HL-60/S4 (cell line): Measurements from ENCODE around the gene MYO9B.

Source experiments
- in situ Hi-C: fragments of 300-500 bp; cut with MboI; formaldehyde crosslinking; loops from 2 replicates; pipeline ENCODE4 v1.14.3; 2022; ENCODE audit warnings: low sequenced_read_pairs

Gene MYO9B, protein sequence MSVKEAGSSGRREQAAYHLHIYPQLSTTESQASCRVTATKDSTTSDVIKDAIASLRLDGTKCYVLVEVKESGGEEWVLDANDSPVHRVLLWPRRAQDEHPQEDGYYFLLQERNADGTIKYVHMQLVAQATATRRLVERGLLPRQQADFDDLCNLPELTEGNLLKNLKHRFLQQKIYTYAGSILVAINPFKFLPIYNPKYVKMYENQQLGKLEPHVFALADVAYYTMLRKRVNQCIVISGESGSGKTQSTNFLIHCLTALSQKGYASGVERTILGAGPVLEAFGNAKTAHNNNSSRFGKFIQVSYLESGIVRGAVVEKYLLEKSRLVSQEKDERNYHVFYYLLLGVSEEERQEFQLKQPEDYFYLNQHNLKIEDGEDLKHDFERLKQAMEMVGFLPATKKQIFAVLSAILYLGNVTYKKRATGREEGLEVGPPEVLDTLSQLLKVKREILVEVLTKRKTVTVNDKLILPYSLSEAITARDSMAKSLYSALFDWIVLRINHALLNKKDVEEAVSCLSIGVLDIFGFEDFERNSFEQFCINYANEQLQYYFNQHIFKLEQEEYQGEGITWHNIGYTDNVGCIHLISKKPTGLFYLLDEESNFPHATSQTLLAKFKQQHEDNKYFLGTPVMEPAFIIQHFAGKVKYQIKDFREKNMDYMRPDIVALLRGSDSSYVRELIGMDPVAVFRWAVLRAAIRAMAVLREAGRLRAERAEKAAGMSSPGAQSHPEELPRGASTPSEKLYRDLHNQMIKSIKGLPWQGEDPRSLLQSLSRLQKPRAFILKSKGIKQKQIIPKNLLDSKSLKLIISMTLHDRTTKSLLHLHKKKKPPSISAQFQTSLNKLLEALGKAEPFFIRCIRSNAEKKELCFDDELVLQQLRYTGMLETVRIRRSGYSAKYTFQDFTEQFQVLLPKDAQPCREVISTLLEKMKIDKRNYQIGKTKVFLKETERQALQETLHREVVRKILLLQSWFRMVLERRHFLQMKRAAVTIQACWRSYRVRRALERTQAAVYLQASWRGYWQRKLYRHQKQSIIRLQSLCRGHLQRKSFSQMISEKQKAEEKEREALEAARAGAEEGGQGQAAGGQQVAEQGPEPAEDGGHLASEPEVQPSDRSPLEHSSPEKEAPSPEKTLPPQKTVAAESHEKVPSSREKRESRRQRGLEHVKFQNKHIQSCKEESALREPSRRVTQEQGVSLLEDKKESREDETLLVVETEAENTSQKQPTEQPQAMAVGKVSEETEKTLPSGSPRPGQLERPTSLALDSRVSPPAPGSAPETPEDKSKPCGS (N-terminal part only)

DNA sequence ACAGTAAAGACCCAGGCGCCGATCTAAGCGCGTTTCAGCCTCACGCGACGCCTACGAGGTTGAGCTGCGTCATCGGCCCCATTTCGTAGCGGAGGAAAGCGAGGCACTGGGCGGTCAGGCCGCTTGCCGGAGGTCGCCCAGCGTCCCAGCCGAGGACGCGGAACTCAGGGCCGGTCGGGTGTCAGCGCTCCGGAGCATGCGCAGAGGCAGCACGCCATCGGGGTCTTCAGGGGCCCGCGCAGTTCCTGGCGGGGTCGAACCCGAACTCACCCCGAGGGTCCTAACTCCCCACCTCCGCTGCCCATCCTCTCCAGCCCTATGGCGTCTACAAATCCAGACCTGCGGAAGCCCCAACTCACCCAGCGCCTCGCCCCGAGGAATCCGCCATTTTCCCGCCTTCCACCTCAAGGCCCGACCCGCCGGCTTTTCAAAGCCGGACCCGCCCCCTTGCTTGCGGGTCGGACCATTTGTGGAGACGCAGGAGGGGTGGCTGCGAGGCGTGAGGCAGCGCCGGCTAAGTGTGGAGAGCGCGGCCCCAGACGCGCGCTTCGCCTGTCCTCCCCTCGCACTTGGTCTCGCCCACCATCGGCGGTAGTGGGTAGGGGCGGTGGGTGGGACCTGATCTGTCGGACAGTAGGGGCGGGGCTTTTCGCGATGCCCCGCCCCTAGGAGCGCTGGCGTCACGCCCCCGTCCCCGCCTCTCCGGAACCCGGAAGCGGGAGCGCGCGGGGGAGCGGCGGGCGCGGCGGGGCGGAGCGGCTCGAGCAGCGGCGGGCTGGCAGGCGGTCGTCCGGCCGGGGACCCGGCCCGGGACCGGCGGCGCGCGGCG lies at the start of gene MYO9B, which contains the start of gene HAUS8:
MYO9B (plus strand) TSS at position 743 of the 829 bp plus-strand sequence. CDS start 25,941 bp downstream, outside the sequence.
HAUS8 (minus strand) TSS at position 418 of the 829 bp plus-strand sequence; CDS start at position 388, 30 bp downstream.
- in situ Hi-C loops = no loop called here

- in situ Hi-C loops = no loop called here
Measured at GRCh38 chr19:17025991-17026658, 49.5 kb upstream of the MYO9B start.

GRCh38 chr19:17026706-17027534 lies 48.7 kb upstream of the MYO9B start, which contains the start of gene CPAMD8:
CPAMD8 (minus strand) TSS chr19:17026810; CDS start chr19:17026642, 168 bp downstream.
- in situ Hi-C loops = no loop called here

DNA sequence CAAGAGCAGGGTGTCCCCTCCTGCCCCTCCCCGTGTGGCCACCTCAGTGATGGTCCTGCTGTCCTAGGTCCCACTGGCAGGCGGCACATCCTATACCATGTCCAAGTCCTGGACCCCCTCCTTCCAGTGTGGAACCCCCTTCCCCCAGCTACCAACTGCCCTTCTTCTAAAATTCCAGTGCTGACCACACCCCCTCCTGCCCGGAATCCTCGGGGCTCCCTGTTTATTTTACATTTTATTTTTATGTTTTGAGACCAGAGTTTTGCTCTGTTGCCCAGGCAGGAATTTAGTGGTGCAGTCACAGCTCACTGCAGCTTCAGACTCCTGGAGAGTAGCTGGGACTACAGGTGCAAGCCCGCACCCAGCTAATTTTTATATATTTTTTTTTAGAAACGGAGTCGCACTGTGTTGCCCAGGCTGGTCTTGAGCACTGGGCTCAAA lies 48.0 kb upstream of the MYO9B start:
- in situ Hi-C loops = no loop called here

DNA sequence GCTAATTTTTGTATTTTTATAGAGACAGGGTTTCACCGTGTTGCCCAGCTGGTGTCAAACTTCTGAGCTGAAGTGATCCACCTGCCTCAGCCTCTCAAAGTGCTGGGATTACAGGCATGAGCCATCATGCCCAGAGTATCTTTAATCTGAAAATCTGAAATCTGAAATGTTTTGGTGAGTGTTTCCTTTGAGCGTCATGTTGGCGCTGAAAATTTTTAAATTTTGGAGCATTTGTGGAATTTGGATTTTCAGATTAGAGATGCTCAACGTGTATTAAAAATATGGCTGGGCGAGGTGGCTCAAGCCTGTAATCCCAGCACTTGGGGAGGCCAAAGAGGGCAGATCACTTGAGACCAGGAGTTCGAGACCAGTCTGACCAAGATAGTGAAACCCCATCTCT lies 43.8 kb upstream of the MYO9B start:
- in situ Hi-C loops = no loop called here

DNA sequence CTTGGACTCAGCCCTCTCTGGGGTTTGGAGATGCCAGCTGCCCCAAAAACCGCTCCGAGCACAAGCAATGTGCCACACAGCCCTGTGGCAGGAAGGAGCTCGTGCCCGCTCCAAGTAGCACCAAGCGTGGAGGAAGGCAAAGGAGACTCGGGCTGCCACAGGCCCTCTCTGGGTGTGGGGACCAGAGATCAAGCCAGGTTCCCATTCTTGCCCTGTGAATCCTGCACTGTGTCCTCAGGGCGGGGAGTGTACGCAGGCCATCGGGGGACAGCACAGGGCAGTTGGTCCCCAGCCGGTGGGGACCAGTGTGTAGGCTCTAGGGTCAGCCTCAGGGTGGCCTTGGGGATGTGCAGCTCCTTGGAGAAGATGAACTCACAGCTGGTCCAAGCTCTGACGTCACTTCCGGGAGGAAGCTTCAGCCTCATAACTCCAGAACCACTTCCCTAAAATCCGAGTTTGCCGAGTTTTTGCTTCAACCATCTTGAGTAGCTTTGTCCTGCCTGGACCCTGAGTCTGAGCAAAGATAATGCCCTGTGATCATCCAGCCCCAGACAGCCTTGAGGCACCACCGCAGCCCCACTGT lies 39.6 kb upstream of the MYO9B start:
- in situ Hi-C loops = no loop called here

GRCh38 chr19:17036640-17037039 lies 38.9 kb upstream of the MYO9B start:
- in situ Hi-C loops = no loop called here

GRCh38 chr19:17037184-17037583 lies 38.4 kb upstream of the MYO9B start:
- in situ Hi-C loops = no loop called here

GRCh38 chr19:17037966-17038500 lies 37.5 kb upstream of the MYO9B start:
- in situ Hi-C loops = no loop called here

GRCh38 chr19:17041976-17042375 lies 33.6 kb upstream of the MYO9B start:
- in situ Hi-C loops = no loop called here

GRCh38 chr19:17043744-17044143 lies 31.8 kb upstream of the MYO9B start:
- in situ Hi-C loops = no loop called here

GRCh38 chr19:17045907-17046502 lies 29.6 kb upstream of the MYO9B start:
- in situ Hi-C loops = no loop called here

GRCh38 chr19:17048885-17049453 lies 26.6 kb upstream of the MYO9B start:
- in situ Hi-C loops = no loop called here

DNA sequence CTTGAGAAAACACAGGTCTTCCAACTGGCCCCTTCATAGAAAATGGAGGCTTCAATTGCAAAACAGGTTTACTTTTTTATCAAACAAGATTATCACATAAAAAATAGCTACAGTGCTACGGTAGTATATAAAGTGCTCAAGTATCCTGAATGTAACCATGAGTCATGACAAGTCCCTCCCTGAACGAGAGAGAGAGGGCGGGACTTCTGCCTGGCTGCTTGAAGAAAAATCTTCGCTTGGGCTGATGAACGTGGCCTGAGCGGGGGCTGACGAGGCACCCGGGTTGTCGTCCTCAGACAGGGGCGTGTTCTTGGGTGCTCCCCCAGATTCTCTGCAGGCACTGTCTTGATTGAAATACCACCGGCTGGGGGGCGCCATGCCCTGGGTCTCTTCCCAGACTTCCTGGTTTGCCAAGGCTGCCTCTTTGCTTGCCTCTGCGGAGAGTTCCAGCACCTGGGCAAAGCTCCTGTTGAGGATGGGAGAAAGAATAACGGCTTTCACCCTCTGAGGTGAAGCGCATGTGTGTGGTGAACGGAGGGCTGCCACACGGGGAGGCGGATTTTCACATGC lies 25.8 kb upstream of the MYO9B start:
- in situ Hi-C loops = no loop called here

DNA sequence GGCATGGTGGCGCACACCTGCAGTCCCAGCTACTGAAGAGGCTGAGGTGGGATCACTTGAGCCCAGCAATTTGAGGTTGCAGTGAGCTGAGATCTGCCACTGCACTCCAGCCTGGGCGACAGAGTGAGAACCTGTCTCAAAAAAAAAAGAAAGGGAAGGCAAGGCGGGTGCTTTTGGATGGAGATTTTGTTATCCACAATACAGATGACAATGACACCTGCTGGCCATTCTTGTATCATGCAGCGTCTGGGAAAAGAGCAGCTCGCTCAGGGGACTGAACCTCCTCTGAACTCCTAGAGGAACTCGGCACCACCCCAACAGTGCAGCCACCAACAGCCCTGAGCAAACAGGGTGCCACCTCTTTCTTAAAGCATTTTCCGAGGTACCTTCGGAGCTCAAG lies 23.1 kb upstream of the MYO9B start:
- in situ Hi-C loops = no loop called here

DNA sequence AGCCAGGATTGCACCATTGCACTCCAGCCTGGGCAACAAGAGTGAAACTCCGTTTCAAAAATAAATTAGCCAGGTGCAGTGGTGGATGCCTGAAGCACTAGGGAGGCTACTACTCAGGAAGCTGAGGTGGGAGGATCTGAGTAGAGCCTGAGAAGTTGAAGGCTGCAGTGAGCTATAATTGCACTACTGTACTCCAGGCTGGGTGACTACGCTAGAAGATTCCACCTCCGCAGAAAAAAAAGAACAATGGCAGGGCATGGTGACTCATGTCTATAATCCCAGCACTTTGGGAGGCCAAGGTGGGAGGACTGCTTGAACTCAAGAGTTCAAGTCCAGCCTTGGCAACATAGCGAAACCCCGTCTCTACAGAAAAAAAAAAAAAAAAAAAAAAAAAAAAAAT lies 20.8 kb upstream of the MYO9B start:
- in situ Hi-C loops = no loop called here

DNA sequence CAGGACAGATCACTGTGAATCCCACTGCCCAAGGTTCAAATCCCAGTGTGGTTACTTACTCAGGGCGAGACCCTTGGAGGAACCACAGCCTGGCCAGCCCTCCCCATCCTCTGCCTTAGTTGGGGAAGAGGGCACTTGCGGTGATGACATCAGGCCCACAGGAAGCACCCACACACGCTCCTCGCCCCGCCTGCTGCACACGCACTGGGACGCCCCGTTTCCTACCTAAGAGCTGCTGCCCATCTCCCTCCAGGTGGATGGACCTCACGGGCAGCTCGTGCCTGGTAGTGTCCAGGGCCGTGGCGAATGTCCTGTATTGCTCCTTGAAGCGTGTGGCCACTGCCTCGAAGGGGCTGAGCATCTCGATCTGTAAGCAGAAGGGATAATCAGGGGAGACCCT lies 19.9 kb upstream of the MYO9B start:
- in situ Hi-C loops = no loop called here
